ENCODE data around the gene ITGAE.

ITGAE gene

DNA sequence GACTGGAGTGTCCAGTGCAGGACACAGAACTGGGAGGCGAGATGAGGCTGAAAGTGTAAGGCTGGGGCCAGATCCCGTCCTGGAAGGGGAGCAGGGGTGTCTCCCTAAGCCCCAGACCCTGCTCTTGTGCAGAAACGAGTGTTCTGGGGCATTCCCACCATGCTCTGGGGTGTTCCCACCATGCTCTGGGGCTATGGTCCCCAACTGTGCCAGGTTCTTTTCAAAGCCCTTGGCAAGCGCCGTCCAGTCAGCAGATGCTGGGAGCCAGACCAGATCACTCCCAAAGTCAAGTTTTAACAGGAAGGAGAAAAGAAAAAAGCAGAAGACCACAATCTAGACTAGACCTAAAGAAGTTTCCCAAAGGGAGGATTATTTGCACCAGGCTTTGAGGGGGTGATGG lies 135.2 kb downstream of the ITGAE start:
- no peak for DNase-seq
- no peaks in the 10 kb centered on the region for H3K9me3 ChIP-seq (ENCODE audit: severe bottlenecking)
- peaks cover 43% of the 10 kb centered on the region for H3K36me3 ChIP-seq
- H3K27ac ChIP-seq: no peak overlapping the region; the same call in 1 of the 2 replicates
- H3K27me3 ChIP-seq (ENCODE audit: insufficient read depth, low read depth, severe bottlenecking): no peaks in the 10 kb centered on the region
- TF ChIP-seq, protein P1, sequence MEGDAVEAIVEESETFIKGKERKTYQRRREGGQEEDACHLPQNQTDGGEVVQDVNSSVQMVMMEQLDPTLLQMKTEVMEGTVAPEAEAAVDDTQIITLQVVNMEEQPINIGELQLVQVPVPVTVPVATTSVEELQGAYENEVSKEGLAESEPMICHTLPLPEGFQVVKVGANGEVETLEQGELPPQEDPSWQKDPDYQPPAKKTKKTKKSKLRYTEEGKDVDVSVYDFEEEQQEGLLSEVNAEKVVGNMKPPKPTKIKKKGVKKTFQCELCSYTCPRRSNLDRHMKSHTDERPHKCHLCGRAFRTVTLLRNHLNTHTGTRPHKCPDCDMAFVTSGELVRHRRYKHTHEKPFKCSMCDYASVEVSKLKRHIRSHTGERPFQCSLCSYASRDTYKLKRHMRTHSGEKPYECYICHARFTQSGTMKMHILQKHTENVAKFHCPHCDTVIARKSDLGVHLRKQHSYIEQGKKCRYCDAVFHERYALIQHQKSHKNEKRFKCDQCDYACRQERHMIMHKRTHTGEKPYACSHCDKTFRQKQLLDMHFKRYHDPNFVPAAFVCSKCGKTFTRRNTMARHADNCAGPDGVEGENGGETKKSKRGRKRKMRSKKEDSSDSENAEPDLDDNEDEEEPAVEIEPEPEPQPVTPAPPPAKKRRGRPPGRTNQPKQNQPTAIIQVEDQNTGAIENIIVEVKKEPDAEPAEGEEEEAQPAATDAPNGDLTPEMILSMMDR (IDR thresholded peaks at IDR 0.05; ENCODE audit: low read depth, low read length): no peak
- H3K4me3 ChIP-seq (ENCODE audit: low read depth, low read length): no peak overlapping the region
